T-cell (primary cell): ENCODE results near the gene VAV2. TPM values are rescaled to one million over a fixed set of nuclear protein-coding genes. Genes with fewer than 3 reads are reported as not detected.
A peak's percentile ranks its signal among the peaks of the same experiment; 100 is the strongest.

ENCODE experiments used
- ATAC-seq, 4 experiments: fragments of 200-7000 bp in 3 of 4; fragments of 150-1000 bp in 1 of 4; cut with Tn5 transposase; replicated peaks in 1 of 4; 1 replicate in 3 of 4; 2 replicates in 1 of 4; pipeline ENCODE4 v1.10.0; 2021; ENCODE audit warnings: moderate library complexity in 3 of 4, mild to moderate bottlenecking in 2 of 4, moderate number of reproducible peaks in 1 of 4
- CTCF ChIA-PET, 2 donors: fragments of 300-600 bp; sonication (Branson Sonifier 250); formaldehyde crosslinking; loops; one replicate each; lab custom pipeline; 2022; ENCODE audit warnings: antibody characterized with exemption in 2 of 2; lab: Charles Lee
- POLR2A ChIA-PET, 2 donors: fragments of 300-600 bp; sonication (Branson Sonifier 250); formaldehyde crosslinking; loops; one replicate each; lab custom pipeline; 2022; ENCODE audit warnings: antibody characterized with exemption in 2 of 2; lab: Charles Lee
- DNase-seq, 35 experiments: peaks; one replicate each; pipeline versions ENCODE4 v3.0.0 to v3.0.0-alpha.2; 2013 to 2023
- H3K27ac ChIP-seq: one replicate; pipeline ENCODE4 v1.5.1; 2013; ENCODE audit warnings: low read length
- H3K27me3 ChIP-seq, 2 experiments: replicated peaks in 1 of 2; 1 replicate in 1 of 2; 2 replicates in 1 of 2; pipeline versions ENCODE4 v1.6.1 to v1.7.0; 2013; ENCODE audit warnings: low read length in 1 of 2, mixed read lengths in 1 of 2; ENCODE audit not compliant: control insufficient read depth in 2 of 2, insufficient read depth in 2 of 2; ENCODE audit errors: extremely low read depth in 1 of 2
- H3K36me3 ChIP-seq, 2 donors: 1 replicate in 1 of 2; 2 replicates in 1 of 2; pipeline versions ENCODE4 v1.6.1 to v1.7.0; 2013; ENCODE audit warnings: low read length in 1 of 2; ENCODE audit not compliant: control insufficient read depth in 2 of 2, insufficient read depth in 1 of 2; ENCODE audit errors: extremely low read depth in 1 of 2
- H3K4me1 ChIP-seq, 2 experiments: 1 replicate in 1 of 2; 2 replicates in 1 of 2; pipeline versions ENCODE4 v1.6.1 to v1.7.0; 2013; ENCODE audit warnings: low read length in 2 of 2, mixed read lengths in 1 of 2; ENCODE audit not compliant: insufficient read depth in 2 of 2, control insufficient read depth in 1 of 2; ENCODE audit errors: extremely low read depth in 1 of 2
- H3K4me3 ChIP-seq, 2 donors: 1 replicate in 1 of 2; 2 replicates in 1 of 2; pipeline versions ENCODE4 v1.5.1 to v1.7.0; 2013; ENCODE audit warnings: mild to moderate bottlenecking in 2 of 2, low read length in 1 of 2, moderate library complexity in 1 of 2; ENCODE audit not compliant: control insufficient read depth in 1 of 2; ENCODE audit errors: extremely low read depth in 1 of 2
- H3K9me3 ChIP-seq: 2 replicates; pipeline ENCODE4 v1.7.0; 2013
- H3K27ac Mint-ChIP-seq, 2 donors: one replicate each; pipeline ENCODE4 v1.8.0; 2020 to 2021; ENCODE audit warnings: mild to moderate bottlenecking in 2 of 2, mixed read lengths in 2 of 2
- H3K27me3 Mint-ChIP-seq, 2 donors: one replicate each; pipeline ENCODE4 v1.8.0; 2021 to 2022; ENCODE audit warnings: mixed read lengths in 2 of 2
- H3K36me3 Mint-ChIP-seq: one replicate; pipeline ENCODE4 v1.8.0; 2021; ENCODE audit warnings: mixed read lengths
- H3K4me1 Mint-ChIP-seq, 3 donors: one replicate each; pipeline ENCODE4 v1.8.0; 2020 to 2022; ENCODE audit warnings: mixed read lengths in 3 of 3, mild to moderate bottlenecking in 1 of 3
- H3K4me3 Mint-ChIP-seq, 3 donors: one replicate each; pipeline ENCODE4 v1.8.0; 2020 to 2022; ENCODE audit warnings: mild to moderate bottlenecking in 3 of 3, mixed read lengths in 3 of 3, moderate library complexity in 3 of 3
- H3K9me3 Mint-ChIP-seq, 3 donors: one replicate each; pipeline ENCODE4 v1.8.0; 2020 to 2022; ENCODE audit warnings: mixed read lengths in 3 of 3
- WGBS: methylation state at CpG from one replicate; pipeline ENCODE4 v1.1.5; 2013; ENCODE audit warnings: missing lambda C conversion rate; ENCODE audit not compliant: insufficient coverage; 5-methylcytosine and 5-hydroxymethylcytosine counted together
- total RNA-seq, 35 experiments: library from RNA in 6 of 35; stranded (reverse) in 6 of 35; fragments of 120-200 nt in 1 of 35; gene quantifications; one replicate each; pipeline versions ENCODE4 v1.2.1 to v1.2.4 and lab custom pipeline; 2013 to 2026

Gene VAV2
- total RNA-seq, 5 donors from 2014 or later (not counting 1 experiment from before 2014, with no cell fraction given): 1.2 to 7.5 (median 4.9) TPM

DNA sequence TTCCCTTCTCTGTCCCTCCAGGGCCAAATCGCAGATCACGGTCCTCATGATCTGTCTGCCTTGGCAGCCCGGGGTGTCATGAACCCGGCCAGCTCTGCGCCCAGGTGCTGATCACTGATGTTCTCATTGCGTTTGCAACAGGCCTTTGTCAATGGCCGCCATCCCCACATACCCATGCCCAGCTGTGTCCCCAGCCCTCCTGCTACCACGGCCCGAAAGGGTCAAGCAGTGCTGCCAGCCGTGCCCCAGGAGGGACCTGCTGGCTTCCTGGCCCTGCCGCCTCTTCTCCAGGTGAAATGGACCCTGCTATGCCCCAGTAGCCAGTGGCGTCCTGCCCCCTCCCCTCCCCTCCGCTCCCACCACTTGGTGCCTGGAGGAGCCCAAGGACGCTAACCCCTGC lies 12.8 kb upstream of the VAV2 start:
- H3K27me3 Mint-ChIP-seq: peaks cover 3 to 11% of the 10 kb centered on the region in 2 donors
- ChIA-PET POLR2A (no interaction called here), CTCF (interaction anchor here in 1 of 2 donors (0.6 kb wide), 1 partner anchor 38 kb away, joined by 3 read pairs; no protein-coding TSS in a partner anchor)
- no peaks in the 10 kb centered on the region for H3K9me3 ChIP-seq
- H3K27ac Mint-ChIP-seq: no peak overlapping the region
- H3K27me3 ChIP-seq: peaks cover 0 to 48% of the 10 kb centered on the region in 2 experiments
- H3K4me3 Mint-ChIP-seq: no peak overlapping the region
- no peaks in the 10 kb centered on the region for H3K4me1 Mint-ChIP-seq
- DNase-seq (no peak), ATAC-seq (no peak)
- no peak overlapping the region for H3K4me3 ChIP-seq
- H3K9me3 Mint-ChIP-seq: peaks cover 0 to 4% (median 0%) of the 10 kb centered on the region in 3 donors
- H3K36me3 Mint-ChIP-seq: no peaks in the 10 kb centered on the region
- H3K36me3 ChIP-seq: no peaks in the 10 kb centered on the region
- 77% methylated on average over 13 of the region's 14 CpGs for WGBS
- no peak overlapping the region for H3K27ac ChIP-seq
- no peaks in the 10 kb centered on the region for H3K4me1 ChIP-seq

DNA sequence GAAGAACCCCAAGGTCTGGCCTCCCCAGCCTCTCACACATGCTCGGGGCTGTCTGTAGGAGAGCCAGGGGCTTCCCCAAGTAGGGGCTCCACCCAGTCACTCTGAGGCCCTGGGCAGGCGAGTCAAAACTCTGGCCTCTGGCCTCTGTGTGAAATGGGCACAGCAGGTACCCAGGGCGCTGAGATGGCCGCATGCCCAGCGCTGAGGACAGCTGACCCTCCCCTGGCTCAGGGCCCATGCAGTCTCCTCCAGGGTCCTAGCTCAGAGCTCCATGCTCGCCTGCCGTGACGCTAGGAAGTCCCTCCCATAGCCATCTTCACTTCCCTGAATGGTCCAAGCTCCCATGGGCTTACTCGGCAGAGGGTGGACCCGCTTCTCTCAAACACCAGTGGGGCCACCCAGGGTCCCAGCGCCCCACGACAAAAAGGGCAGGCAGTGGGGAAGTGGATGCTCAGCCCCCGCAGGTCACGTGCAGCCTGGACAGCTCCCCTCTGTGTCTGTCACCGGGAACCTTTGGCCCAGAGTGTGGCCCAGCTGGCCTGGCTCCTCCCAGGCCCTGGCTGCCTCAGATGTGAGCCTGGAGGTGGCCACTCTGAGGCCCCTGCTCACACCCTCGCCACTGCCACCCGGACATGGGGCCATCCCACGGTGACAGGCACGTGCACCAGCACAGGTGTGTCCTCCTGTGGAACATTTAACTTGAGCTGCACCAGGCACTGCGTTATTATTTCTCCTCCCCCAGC lies 12.2 kb upstream of the VAV2 start:
- ChIA-PET POLR2A (no interaction called here), CTCF (interaction anchor here in 1 of 2 donors (0.6 kb wide), 1 partner anchor 42 kb away, joined by 6 read pairs; no protein-coding TSS in a partner anchor)
- no peak overlapping the region for H3K4me3 ChIP-seq
- DNase-seq (no peak), ATAC-seq (no peak)
- H3K27ac ChIP-seq: no peak overlapping the region
- H3K36me3 ChIP-seq: no peaks in the 10 kb centered on the region
- H3K4me1 ChIP-seq: no peaks in the 10 kb centered on the region
- H3K9me3 ChIP-seq: no peaks in the 10 kb centered on the region
- H3K4me3 Mint-ChIP-seq: no peak overlapping the region
- H3K27me3 Mint-ChIP-seq: peaks cover 3 to 11% of the 10 kb centered on the region in 2 donors
- peaks cover 0 to 46% of the 10 kb centered on the region in 2 experiments for H3K27me3 ChIP-seq
- no peaks in the 10 kb centered on the region for H3K36me3 Mint-ChIP-seq
- no peak overlapping the region for H3K27ac Mint-ChIP-seq
- H3K4me1 Mint-ChIP-seq: no peaks in the 10 kb centered on the region
- peaks cover 0 to 4% (median 0%) of the 10 kb centered on the region in 3 donors for H3K9me3 Mint-ChIP-seq
- 85% methylated on average over 19 of the region's 20 CpGs for WGBS

DNA sequence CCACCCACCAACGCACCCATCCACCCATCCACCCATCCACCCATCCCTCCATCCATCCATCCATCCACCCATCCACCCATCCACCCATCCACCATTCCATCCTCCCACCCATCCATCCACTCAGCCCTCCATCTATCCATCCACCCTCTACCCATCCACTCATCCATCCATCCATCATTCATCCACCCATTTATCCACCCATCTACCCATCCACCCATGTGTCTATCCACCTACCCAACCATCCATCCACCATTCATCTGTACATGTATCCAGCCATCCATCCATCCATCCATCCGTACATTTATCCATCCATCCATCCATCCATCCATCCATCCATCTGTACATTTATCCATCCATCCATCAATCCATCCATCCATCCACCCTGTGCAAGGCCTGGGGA lies 11.1 kb upstream of the VAV2 start:
- ChIA-PET CTCF (no interaction called here), POLR2A (no interaction called here)
- no peak overlapping the region for H3K4me3 ChIP-seq
- H3K36me3 Mint-ChIP-seq: no peaks in the 10 kb centered on the region
- 79% methylated on average over 2 of the region's 2 CpGs for WGBS
- no peak for DNase-seq
- no peak overlapping the region for H3K27ac Mint-ChIP-seq
- no peak overlapping the region for H3K4me3 Mint-ChIP-seq
- H3K36me3 ChIP-seq: no peaks in the 10 kb centered on the region
- ATAC-seq: no peak
- no peaks in the 10 kb centered on the region for H3K4me1 Mint-ChIP-seq
- H3K4me1 ChIP-seq: no peaks in the 10 kb centered on the region
- peaks cover 0 to 11% of the 10 kb centered on the region in 2 donors for H3K27me3 Mint-ChIP-seq
- H3K9me3 Mint-ChIP-seq: peaks cover 0 to 4% (median 0%) of the 10 kb centered on the region in 3 donors
- H3K9me3 ChIP-seq: no peaks in the 10 kb centered on the region
- H3K27ac ChIP-seq: no peak overlapping the region
- peaks cover 0 to 39% of the 10 kb centered on the region in 2 experiments for H3K27me3 ChIP-seq

DNA sequence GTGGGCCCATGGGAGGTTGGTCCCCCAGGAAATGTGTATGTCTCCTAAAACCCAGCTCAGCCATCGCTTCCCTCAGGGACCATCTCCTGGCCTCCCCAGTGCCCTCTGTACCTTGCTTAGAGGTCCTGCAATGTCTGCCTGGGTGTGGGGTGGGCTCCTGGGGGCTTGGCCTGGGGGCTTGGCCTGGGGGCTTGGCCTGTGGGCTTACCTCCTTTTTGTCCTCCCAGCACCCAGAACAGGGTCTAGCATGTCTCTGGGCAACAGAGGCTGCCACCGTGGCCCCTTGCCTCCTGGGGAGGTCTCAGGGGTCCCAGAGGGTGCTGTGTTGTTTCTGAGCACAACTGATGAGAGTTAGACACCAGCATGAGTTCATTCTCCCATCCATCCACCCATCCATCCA lies 10.7 kb upstream of the VAV2 start:
- no peak overlapping the region for H3K27ac ChIP-seq
- H3K4me3 ChIP-seq: no peak overlapping the region
- peaks cover 0 to 11% of the 10 kb centered on the region in 2 donors for H3K27me3 Mint-ChIP-seq
- no CpG with 5 or more reads among the region's 2 CpGs for WGBS
- no peaks in the 10 kb centered on the region for H3K9me3 ChIP-seq
- no peaks in the 10 kb centered on the region for H3K36me3 Mint-ChIP-seq
- DNase-seq (no peak), ATAC-seq (no peak)
- CTCF ChIA-PET: no interaction called here
- no peaks in the 10 kb centered on the region for H3K4me1 Mint-ChIP-seq
- POLR2A ChIA-PET: no interaction called here
- no peaks in the 10 kb centered on the region for H3K4me1 ChIP-seq
- peaks cover 0 to 37% of the 10 kb centered on the region in 2 experiments for H3K27me3 ChIP-seq
- no peaks in the 10 kb centered on the region for H3K36me3 ChIP-seq
- no peak overlapping the region for H3K4me3 Mint-ChIP-seq
- H3K9me3 Mint-ChIP-seq: peaks cover 0 to 4% (median 0%) of the 10 kb centered on the region in 3 donors
- H3K27ac Mint-ChIP-seq: no peak overlapping the region

DNA sequence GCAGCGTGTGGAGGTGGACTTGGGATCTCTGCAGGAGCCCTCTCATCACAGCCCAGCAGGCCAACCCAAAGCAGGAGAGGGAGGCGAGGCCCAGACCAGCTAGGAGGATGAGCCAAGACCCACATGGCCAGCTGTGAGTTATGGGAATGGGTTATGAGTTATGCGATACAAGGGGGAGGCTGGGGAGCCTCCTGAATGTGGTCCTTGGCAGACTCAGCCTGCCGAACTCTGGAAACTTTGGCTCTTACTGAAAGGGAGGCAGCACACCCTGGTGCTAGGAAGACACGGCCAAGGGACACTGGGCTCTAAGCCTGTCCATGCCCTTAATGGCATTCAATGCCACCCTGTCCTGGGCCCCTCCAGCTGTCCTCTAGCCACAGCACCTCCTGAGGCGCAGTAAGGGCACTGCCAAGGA lies 7.7 kb upstream of the VAV2 start:
- Histone ChIP-seq H3K4me1 (no peaks in the 10 kb centered on the region), H3K27me3 (peaks cover 0 to 35% of the 10 kb centered on the region in 2 experiments), H3K9me3 (no peaks in the 10 kb centered on the region), H3K4me3 (no peak overlapping the region), H3K36me3 (no peaks in the 10 kb centered on the region), H3K27ac (no peak overlapping the region)
- H3K4me1 Mint-ChIP-seq: no peaks in the 10 kb centered on the region
- CTCF ChIA-PET: no interaction called here
- DNase-seq (no peak), ATAC-seq (no peak)
- POLR2A ChIA-PET: interaction anchor here in 1 of 2 donors (0.6 kb wide), 1 partner anchor 23 kb away, joined by 5 read pairs; no protein-coding TSS in a partner anchor
- H3K9me3 Mint-ChIP-seq: peaks cover 0 to 4% (median 0%) of the 10 kb centered on the region in 3 donors
- peak overlapping the region in 1 of 2 donors; percentile 34 for H3K27ac Mint-ChIP-seq
- no peak overlapping the region for H3K4me3 Mint-ChIP-seq
- 64% methylated on average over 6 of the region's 6 CpGs for WGBS
- H3K36me3 Mint-ChIP-seq: no peaks in the 10 kb centered on the region
- H3K27me3 Mint-ChIP-seq: peaks cover 0 to 5% of the 10 kb centered on the region in 2 donors

DNA sequence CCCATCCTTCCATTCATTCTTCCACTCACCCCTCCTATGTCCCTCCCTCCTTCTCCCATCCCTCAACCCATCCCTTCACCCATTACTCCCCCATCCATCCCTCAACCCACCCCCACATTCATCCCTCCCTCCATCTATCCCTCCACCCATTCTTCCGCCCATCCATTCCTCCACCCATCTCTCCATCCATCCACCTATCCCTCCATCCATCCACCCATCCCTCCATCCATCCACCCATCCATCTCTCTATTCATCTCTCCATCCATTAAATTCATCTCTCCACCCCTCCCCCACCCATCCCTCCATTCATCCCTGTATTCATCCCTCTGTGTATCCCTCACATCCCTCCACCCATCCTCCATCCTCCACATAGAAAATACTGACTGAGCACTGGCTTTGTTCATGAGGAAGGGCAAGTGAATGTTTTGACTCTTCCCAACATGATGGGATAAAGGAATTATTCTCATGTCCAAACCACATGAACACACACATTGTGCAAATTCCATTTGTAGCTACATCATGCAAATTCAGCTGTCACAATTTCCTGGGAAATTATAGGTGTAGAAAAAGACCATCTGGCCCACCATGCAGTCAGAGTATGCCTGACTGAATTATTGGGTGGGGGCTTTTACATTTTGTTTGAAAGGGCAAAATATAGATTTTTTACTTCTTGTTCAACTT lies 6.9 kb upstream of the VAV2 start:
- Histone ChIP-seq H3K36me3 (no peaks in the 10 kb centered on the region), H3K4me3 (no peak overlapping the region), H3K4me1 (peaks cover 0 to 7% of the 10 kb centered on the region in 2 experiments), H3K9me3 (no peaks in the 10 kb centered on the region), H3K27me3 (peaks cover 0 to 36% of the 10 kb centered on the region in 2 experiments), H3K27ac (no peak overlapping the region)
- ATAC-seq (no peak), DNase-seq (no peak)
- ChIA-PET CTCF (no interaction called here), POLR2A (interaction anchor here in 1 of 2 donors (0.6 kb wide), 1 partner anchor 24 kb away, joined by 5 read pairs; no protein-coding TSS in a partner anchor)
- no peak overlapping the region for H3K4me3 Mint-ChIP-seq
- H3K9me3 Mint-ChIP-seq: peaks cover 0 to 4% (median 0%) of the 10 kb centered on the region in 3 donors
- H3K27ac Mint-ChIP-seq: no peak overlapping the region
- H3K36me3 Mint-ChIP-seq: no peaks in the 10 kb centered on the region
- WGBS: 94% methylated on average over 1 of the region's 1 CpG
- H3K27me3 Mint-ChIP-seq: peaks cover 0 to 5% of the 10 kb centered on the region in 2 donors
- peaks cover 0 to 5% (median 3%) of the 10 kb centered on the region in 3 donors for H3K4me1 Mint-ChIP-seq
